K562 (cell line): ENCODE results near the gene MKNK1. TPM values are rescaled to one million over a fixed set of nuclear protein-coding genes. Genes with fewer than 3 reads are reported as not detected.

Source experiments
- ATAC-seq: fragments of 200-7000 bp; cut with Tn5 transposase; 3 replicates; pipeline ENCODE4 v1.9.1; 2020; ENCODE audit warnings: moderate library complexity
- BruUV-seq: library from RNA; stranded (reverse); fragments of 400-500 nt; replicated peaks from 2 replicates; lab custom pipeline; 2021; lab: Mats Ljungman, UMichigan
- CTCF ChIA-PET: fragments of 300-600 bp; formaldehyde crosslinking; extraction: SDS; loops from one replicate; lab custom pipeline; 2021; ENCODE audit warnings: low intra/inter-chr PET ratio; lab: Yijun Ruan, JAX
- POLR2A ChIA-PET: fragments of 300-600, 350-650 bp; sonication (Branson Sonifier 250); formaldehyde crosslinking; extraction: SDS; loops from one replicate; lab custom pipeline; 2021; ENCODE audit warnings: antibody characterized with exemption, inconsistent platforms; lab: Yijun Ruan, JAX
- DNase-seq, 4 experiments: peaks; one replicate each; pipeline versions ENCODE4 v3.0.0 to v3.0.0-alpha.2; 2011 to 2018; ENCODE audit warnings: low spot score in 3 of 4, mixed read lengths in 3 of 4; ENCODE audit errors: extremely low read depth in 1 of 4
- FAIRE-seq: peaks from 2 replicates; lab custom pipeline; 2011; peaks lifted over from hg19 to GRCh38; lab: Jason Lieb, UNC
- H2AFZ ChIP-seq: 2 replicates; pipeline ENCODE4 v1.6.0; 2011; ENCODE audit warnings: low read depth, low read length, control low read depth, inconsistent platforms
- H3K27ac ChIP-seq: fragments of 200-600 bp; 3 replicates; pipeline ENCODE4 v1.8.0; 2011; ENCODE audit warnings: low read depth, mild to moderate bottlenecking, control low read depth, inconsistent platforms, low read length, moderate library complexity, mixed read lengths; ENCODE audit errors: extremely low read depth
- H3K27me3 ChIP-seq, 2 experiments: fragments of 300-600 bp in 1 of 2; 2 replicates in 1 of 2; 3 replicates in 1 of 2; pipeline versions ENCODE4 v1.6.0 to v1.8.0; 2011; ENCODE audit warnings: inconsistent platforms in 2 of 2, low read length in 2 of 2, mild to moderate bottlenecking in 1 of 2, mixed read lengths in 1 of 2, moderate library complexity in 1 of 2; ENCODE audit not compliant: control insufficient read depth in 2 of 2, insufficient read depth in 2 of 2
- H3K36me3 ChIP-seq: fragments of 300-600 bp; 3 replicates; pipeline ENCODE4 v1.8.0; 2011; ENCODE audit warnings: mild to moderate bottlenecking, low read length, inconsistent platforms; ENCODE audit not compliant: control insufficient read depth, insufficient read depth
- H3K4me1 ChIP-seq, 2 experiments: fragments of 200-600 bp in 1 of 2; replicated peaks in 1 of 2; 2 replicates in 1 of 2; 3 replicates in 1 of 2; pipeline versions ENCODE4 v1.5.1 to v1.8.0; 2011; ENCODE audit warnings: inconsistent platforms in 2 of 2, low read length in 2 of 2, mild to moderate bottlenecking in 1 of 2, mixed read lengths in 1 of 2, moderate library complexity in 1 of 2; ENCODE audit not compliant: control insufficient read depth in 2 of 2, insufficient read depth in 2 of 2
- H3K4me2 ChIP-seq: 2 replicates; pipeline ENCODE4 v1.6.1; 2011; ENCODE audit warnings: low read length, control low read depth, inconsistent platforms, mixed read lengths; ENCODE audit not compliant: insufficient read depth
- H3K4me3 ChIP-seq: fragments of 200-600 bp; sonication (generic), shearing (Covaris generic); 2 replicates; pipeline ENCODE4 v1.5.1; 2016; ENCODE audit warnings: control low read depth, inconsistent platforms
- H3K79me2 ChIP-seq: fragments of 200-600 bp; 3 replicates; pipeline ENCODE4 v1.8.0; 2011; ENCODE audit warnings: low read length, inconsistent platforms; ENCODE audit not compliant: control insufficient read depth, insufficient read depth
- H3K9ac ChIP-seq, 2 experiments: 2 replicates each; pipeline versions ENCODE4 v1.6.0 to v1.6.1; 2011; ENCODE audit warnings: low read depth in 2 of 2, low read length in 2 of 2, control low read depth in 1 of 2, inconsistent platforms in 1 of 2, mild to moderate bottlenecking in 1 of 2, mixed read lengths in 1 of 2; ENCODE audit not compliant: insufficient read depth in 1 of 2
- H3K9me1 ChIP-seq: one replicate; pipeline ENCODE4 v1.6.0; 2011; ENCODE audit warnings: inconsistent platforms, mild to moderate bottlenecking, low read length, moderate library complexity; ENCODE audit not compliant: control insufficient read depth, insufficient read depth
- H3K9me3 ChIP-seq: replicated peaks from 2 replicates; pipeline ENCODE4 v1.5.1; 2011; ENCODE audit warnings: low read depth, low read length, inconsistent platforms; ENCODE audit not compliant: control insufficient read depth, insufficient read depth
- H4K20me1 ChIP-seq: replicated peaks from 2 replicates; pipeline ENCODE4 v1.6.1; 2011; ENCODE audit warnings: low read length, inconsistent platforms, mixed read lengths; ENCODE audit not compliant: control insufficient read depth, insufficient read depth
- CBFA2T3 ChIP-seq: fragments of 450-650 bp; IDR thresholded peaks from 2 replicates; pipeline ENCODE4 v1.6.1; 2017
- RAD21 ChIP-seq, 2 experiments: fragments of 250-450 bp in 1 of 2; fragments of 450-650 bp in 1 of 2; sonication (Bioruptor Pico) in 1 of 2; formaldehyde crosslinking in 1 of 2; IDR thresholded peaks in 1 of 2; conservative IDR thresholded peaks in 1 of 2; 2 replicates each; pipeline versions ENCODE4 v1.4.0 to v1.8.0; 2020 to 2022; ENCODE audit warnings: mild to moderate bottlenecking in 2 of 2, moderate library complexity in 1 of 2
- SNIP1 ChIP-seq: fragments of 450-650 bp; IDR thresholded peaks from 2 replicates; pipeline ENCODE4 v1.7.1; 2017; ENCODE audit warnings: low read depth, mild to moderate bottlenecking
- ZNF318 ChIP-seq, 2 experiments: fragments of 450-650 bp; IDR thresholded peaks; 2 replicates each; pipeline ENCODE4 v1.6.1; 2016; ENCODE audit warnings: mild to moderate bottlenecking in 2 of 2, borderline replicate concordance in 1 of 2, low read depth in 1 of 2, moderate library complexity in 1 of 2
- WGBS: fragments of 100-300 bp; shearing (Covaris generic); methylation state at CpG from one replicate; pipeline ENCODE4 v1.1.6; 2016; ENCODE audit warnings: low coverage, mixed read lengths; ENCODE audit not compliant: insufficient coverage; ENCODE audit errors: missing lambda C conversion rate; 5-methylcytosine and 5-hydroxymethylcytosine counted together
- in situ Hi-C: fragments of 300-500 bp; cut with MboI; formaldehyde crosslinking; loops from 4 replicates; pipeline ENCODE4 v1.15.0; 2018; ENCODE audit warnings: inconsistent platforms, mixed read lengths
- intact Hi-C: fragments of 100-400 bp; cut with micrococcal nuclease; formaldehyde crosslinking; loops from 2 replicates; pipeline ENCODE4 v1.14.2; 2022
- polyA plus RNA-seq, 8 experiments: library from polyadenylated mRNA; depleted of rRNA in 4 of 8; stranded (reverse) in 5 of 8; unstranded in 3 of 8; fragments of >200 nt; fragmentation: Nextera tagmentation in 2 of 8; fragmentation: Illumina TruSeq in 1 of 8; extraction: Ambion mirVana in 2 of 8; extraction: Trizol in 1 of 8; gene quantifications; 2 replicates each; pipeline versions ENCODE4 v1.2.1 to v1.2.3, GENCODE V29; 2011 to 2014; ENCODE audit warnings: inconsistent platforms in 1 of 8, missing spikeins in 1 of 8
- total RNA-seq, 7 experiments: library from RNA; depleted of rRNA in 6 of 7; stranded (reverse); fragments of >200 nt in 6 of 7; fragmentation: Illumina TruSeq in 2 of 7; extraction: Trizol in 2 of 7; gene quantifications; 2 replicates each; pipeline versions ENCODE4 v1.2.1 to v1.2.3, GENCODE V29; 2011 to 2021; ENCODE audit warnings: low replicate concordance in 1 of 7

The MKNK1 gene
- total and polyA plus RNA-seq, 9 of the 15 experiments (the other 6 are each of a cell fraction or from before 2014, with no cell fraction given): 27.7 to 51.3 (median 43.7) TPM

- no TSS peak for BruUV-seq
- Histone ChIP-seq H3K79me2 (no peaks in the 10 kb centered on the region), H3K4me1 (peaks cover 0 to 6% of the 10 kb centered on the region in 2 experiments; a peak in 2 of 5 replicates), H3K9me1 (no peaks in the 10 kb centered on the region), H3K9ac (no peak overlapping the region), H3K27me3 (no peaks in the 10 kb centered on the region), H4K20me1 (no peaks in the 10 kb centered on the region), H3K9me3 (no peaks in the 10 kb centered on the region), H3K4me2 (no peak overlapping the region), H3K4me3 (no peak overlapping the region), H3K36me3 (peaks cover 17% of the 10 kb centered on the region), H3K27ac (no peak overlapping the region), H2AFZ (no peak overlapping the region)
- TF ChIP-seq RAD21 (CRISPR knock-in tag; conservative IDR thresholded peaks at IDR 0.05 in 1 of 2, IDR thresholded peaks at IDR 0.05 in 1 of 2) (0 out of 4 replicates have a peak, but pooled peaks of 1 of the 2 experiments have one; percentile 5), SNIP1 (no peak)
- DNase-seq: no peak
- in situ Hi-C loops (no loop called here), intact Hi-C loops (no loop called here)
- 64% methylated on average over 2 of the region's 2 CpGs for WGBS
- FAIRE-seq: no peak
- ChIA-PET CTCF (no interaction called here), POLR2A (interaction anchor here (1.0 kb wide), 1 partner anchor 11 kb away, joined by 3 read pairs; no protein-coding TSS in a partner anchor)
- ATAC-seq: no peak
Observed at GRCh38 chr1:46630719-46631118, 26.7 kb upstream of the MKNK1 start.

GRCh38 chr1:46623743-46624644 is 19.9 kb upstream of the MKNK1 start:
- POLR2A ChIA-PET: interaction anchor here (0.7 to 2.6 kb wide), 11 partner anchors 8 to 98 kb away, joined by 3 to 13 read pairs (median 4); partner anchors contain the start of gene MOB3C
- Histone ChIP-seq H4K20me1 (no peaks in the 10 kb centered on the region), H3K4me3 (no peak overlapping the region), H3K79me2 (no peaks in the 10 kb centered on the region), H3K36me3 (no peaks in the 10 kb centered on the region), H3K4me2 (no peak overlapping the region), H3K27me3 (no peaks in the 10 kb centered on the region), H2AFZ (no peak overlapping the region), H3K9me3 (no peaks in the 10 kb centered on the region), H3K9me1 (no peaks in the 10 kb centered on the region), H3K9ac (no peak overlapping the region; a peak in 1 of 4 replicates), H3K27ac (no peak overlapping the region), H3K4me1 (peaks cover 5 to 11% of the 10 kb centered on the region in 2 experiments; a peak in 4 of 5 replicates)
- DNase-seq (peak in 1 of 4 experiments; percentile 39), FAIRE-seq (no peak), ATAC-seq (peak; percentile 23)
- CTCF ChIA-PET: interaction anchor here (4.8 kb wide), 1 partner anchor 101 kb away, joined by 46 read pairs; no protein-coding TSS in a partner anchor
- 18% methylated on average over 4 of the region's 4 CpGs for WGBS
- intact Hi-C loops: loop anchor here (5.0 kb wide), 1 partner anchor 67 kb away; no protein-coding TSS in a partner anchor
- no TSS peak for BruUV-seq
- in situ Hi-C loops: no loop called here
- TF ChIP-seq ZNF318 (IDR thresholded peaks at IDR 0.05; ENCODE audit: borderline replicate concordance in 1 of 2, low read depth in 1 of 2) (no peak), CBFA2T3 (peak; percentile 33)
